ENCODE data around the gene CLCN5.

DNA sequence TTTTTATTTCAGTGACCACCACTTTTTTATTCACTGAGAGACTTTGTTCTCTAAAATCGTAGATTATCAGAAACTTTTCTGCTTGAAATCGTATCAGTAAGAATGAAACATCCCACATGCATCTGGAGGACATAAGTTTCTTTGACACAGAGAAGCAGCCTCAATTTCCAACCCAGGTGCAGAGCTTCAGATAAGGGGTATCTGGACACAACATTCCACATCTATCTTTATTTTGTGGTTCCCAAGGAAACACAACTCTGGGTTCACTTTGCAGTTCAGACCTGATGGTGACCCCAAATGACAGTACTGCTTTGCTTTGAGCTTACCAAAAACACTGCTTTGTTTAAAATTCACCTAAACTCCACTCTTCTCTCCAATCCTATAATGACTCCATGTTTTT, 1.3 kb upstream of the CLCN5 start:
- TF ChIP-seq POLR2A (IDR thresholded peaks at IDR 0.05) = no peak
- TF ChIP-seq, protein P1, sequence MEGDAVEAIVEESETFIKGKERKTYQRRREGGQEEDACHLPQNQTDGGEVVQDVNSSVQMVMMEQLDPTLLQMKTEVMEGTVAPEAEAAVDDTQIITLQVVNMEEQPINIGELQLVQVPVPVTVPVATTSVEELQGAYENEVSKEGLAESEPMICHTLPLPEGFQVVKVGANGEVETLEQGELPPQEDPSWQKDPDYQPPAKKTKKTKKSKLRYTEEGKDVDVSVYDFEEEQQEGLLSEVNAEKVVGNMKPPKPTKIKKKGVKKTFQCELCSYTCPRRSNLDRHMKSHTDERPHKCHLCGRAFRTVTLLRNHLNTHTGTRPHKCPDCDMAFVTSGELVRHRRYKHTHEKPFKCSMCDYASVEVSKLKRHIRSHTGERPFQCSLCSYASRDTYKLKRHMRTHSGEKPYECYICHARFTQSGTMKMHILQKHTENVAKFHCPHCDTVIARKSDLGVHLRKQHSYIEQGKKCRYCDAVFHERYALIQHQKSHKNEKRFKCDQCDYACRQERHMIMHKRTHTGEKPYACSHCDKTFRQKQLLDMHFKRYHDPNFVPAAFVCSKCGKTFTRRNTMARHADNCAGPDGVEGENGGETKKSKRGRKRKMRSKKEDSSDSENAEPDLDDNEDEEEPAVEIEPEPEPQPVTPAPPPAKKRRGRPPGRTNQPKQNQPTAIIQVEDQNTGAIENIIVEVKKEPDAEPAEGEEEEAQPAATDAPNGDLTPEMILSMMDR (IDR thresholded peaks at IDR 0.05) = no peak

Data from heart left ventricle (tissue), 13 donors.